Tibial nerve (tissue), 4 donors: ENCODE measurements around the gene TENT4B.

Experiments used
- CTCF ChIP-seq, 5 experiments: fragments of 200-600 bp in 3 of 5; fragments of 450-650 bp in 2 of 5; sonication (generic) in 3 of 5; IDR thresholded peaks; one replicate each; pipeline ENCODE4 v1.5.1; 2016 to 2019; ENCODE audit warnings: antibody characterized with exemption in 5 of 5, mild to moderate bottlenecking in 3 of 5, moderate library complexity in 2 of 5
- EP300 ChIP-seq, 2 donors: sonication (generic); formaldehyde crosslinking; IDR thresholded peaks; one replicate each; pipeline ENCODE4 v1.6.1; 2017; ENCODE audit warnings: antibody characterized with exemption in 2 of 2, mild to moderate bottlenecking in 1 of 2
- POLR2A ChIP-seq, 2 donors: fragments of 450-650 bp; IDR thresholded peaks; one replicate each; pipeline ENCODE4 v1.6.1; 2017; ENCODE audit warnings: antibody characterized with exemption in 2 of 2, mild to moderate bottlenecking in 2 of 2, moderate library complexity in 2 of 2

GRCh38 chr16:50213939-50214519 is 60.9 kb downstream of the TENT4B start:
- peak; percentile 66 to 81 (median 78) for TF ChIP-seq CTCF (IDR thresholded peaks at IDR 0.05)
- no peak for TF ChIP-seq POLR2A (IDR thresholded peaks at IDR 0.05)
- no peak for TF ChIP-seq EP300 (IDR thresholded peaks at IDR 0.05)
